NCI-H1092 (cell line): ENCODE data around the gene RPL12.
"Not testable (repeated sequence)": the region's sequence is repeated elsewhere in the genome, so short reads cannot be mapped to it uniquely, and the experiment has no call there.

ENCODE experiments used
- DNase-seq: peaks from one replicate; lab custom pipeline; 2025; lab: John Stamatoyannopoulos, UW

RPL12 gene

DNA sequence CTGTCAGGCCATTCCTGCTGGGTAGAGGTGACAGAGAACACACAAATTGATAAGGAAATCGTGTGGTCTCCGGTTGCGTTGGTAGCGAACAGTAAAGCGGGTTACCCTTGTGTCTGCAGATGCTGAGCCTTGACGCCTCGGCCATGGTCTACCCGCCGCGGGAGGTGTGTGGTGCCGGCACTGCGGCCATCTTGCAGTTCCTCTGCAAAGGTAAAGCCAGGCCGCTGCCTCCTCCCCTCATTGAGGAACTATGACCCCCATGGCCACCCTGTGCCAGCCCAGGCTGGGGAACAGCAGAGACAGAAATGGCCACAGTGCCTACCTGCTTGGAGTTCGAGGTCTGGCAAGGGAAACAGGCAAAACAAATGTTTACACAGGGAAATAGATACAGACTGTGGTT lies 16.4 kb upstream of the RPL12 start:
- no peak for DNase-seq

DNA sequence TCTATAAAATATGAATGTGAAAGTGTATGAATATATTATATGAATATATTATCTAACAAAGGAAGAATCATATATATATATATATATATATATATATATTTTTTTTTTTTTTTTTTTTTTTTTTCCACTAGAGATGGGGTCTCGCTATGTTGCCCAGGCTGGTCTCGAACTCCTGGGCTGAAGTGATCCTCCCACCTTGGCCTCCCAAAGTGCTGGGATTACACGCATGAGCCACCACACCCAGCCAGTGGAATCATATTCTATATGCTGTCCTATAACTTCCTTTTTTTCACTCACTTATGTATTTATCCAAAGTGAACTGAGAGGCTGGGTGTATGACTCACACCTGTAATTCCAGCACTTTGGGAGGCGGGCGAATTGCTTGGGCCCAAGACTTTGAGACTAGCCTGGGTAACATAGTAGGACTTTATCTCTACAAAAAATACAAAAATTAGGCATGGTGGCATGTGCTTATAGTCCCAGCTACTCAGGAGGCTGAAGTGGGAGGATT lies 15.3 kb upstream of the RPL12 start:
- DNase-seq: not testable (repeated sequence)

DNA sequence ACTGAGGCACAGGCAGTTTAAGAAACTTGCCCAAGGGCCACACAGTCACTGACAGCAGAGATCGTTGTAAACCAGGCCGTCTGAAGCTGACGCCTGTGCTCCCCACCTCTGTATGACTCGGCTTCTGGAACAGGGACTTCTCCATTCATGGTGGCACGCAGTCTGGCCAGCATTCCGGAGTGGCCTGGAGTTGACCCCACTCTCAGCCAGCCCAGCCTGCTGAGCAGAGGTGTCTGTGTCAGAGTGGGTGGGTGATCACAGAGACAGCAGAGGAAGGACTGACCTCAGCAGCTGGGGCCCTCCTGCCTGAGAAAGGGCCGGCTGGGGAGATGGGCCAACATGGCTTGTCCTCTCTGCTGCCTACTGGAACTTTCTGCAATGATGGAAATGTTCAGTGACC lies 12.7 kb upstream of the RPL12 start:
- no peak for DNase-seq

- DNase-seq: no peak
Observed at GRCh38 chr9:127463382-127463781, 12.2 kb upstream of the RPL12 start.

- no peak for DNase-seq
Observed at GRCh38 chr9:127458921-127459320, 7.7 kb upstream of the RPL12 start.

DNA sequence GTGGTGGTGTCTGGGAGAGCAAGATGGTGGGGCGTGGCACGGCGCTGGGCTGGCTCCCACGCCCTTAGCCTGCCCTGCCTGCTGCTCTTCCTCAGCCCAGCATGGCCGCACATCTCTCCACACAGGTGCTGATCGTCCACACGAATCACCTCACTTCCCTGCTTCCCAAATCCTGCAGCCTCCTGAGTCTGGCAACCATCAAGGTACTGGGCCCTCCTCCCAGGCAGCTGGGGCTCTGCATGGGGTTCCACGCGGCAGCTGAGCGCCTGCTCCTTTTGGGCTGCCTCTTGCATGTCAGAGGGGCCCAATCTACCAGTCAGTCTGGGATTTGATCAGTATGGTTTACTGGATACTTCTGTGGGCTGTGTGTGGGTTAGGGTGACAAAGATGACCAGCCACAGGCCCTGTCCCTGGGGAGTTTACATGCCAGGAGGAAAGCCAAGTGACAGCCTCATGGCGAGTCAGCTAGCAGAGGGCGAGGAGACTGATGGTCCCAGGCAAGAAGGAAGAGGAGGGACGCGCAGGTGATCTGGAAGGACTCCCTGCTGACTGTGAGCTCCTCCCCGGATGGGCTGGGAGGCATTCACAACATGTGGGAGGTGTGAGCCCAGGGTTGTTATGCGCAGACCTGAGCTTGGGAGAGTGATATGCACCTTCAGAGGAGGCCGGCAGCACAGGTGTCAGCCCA lies 6.1 kb upstream of the RPL12 start:
- DNase-seq: no peak

GRCh38 chr9:127455324-127455992 lies 4.3 kb upstream of the RPL12 start:
- no peak for DNase-seq

DNA sequence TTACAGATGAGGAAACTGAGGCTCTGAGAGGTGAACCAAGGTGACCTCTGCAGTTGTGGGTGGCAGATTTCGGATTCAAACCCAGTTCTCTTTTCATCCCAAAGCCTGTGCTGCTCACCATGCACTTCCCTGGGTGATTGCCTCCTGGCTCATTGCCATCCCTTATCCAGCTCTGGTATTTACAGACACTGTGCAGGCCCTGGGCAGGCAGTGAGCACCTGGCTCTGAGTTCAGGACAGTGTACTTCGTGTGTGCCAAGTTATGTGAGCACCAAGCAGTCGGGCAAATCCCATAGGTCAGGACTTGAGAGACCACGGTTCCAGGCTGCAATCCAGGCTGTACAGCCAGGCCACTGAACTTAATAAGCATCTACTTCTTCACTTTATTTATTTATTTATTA lies 1.5 kb upstream of the RPL12 start:
- DNase-seq: no peak

DNA sequence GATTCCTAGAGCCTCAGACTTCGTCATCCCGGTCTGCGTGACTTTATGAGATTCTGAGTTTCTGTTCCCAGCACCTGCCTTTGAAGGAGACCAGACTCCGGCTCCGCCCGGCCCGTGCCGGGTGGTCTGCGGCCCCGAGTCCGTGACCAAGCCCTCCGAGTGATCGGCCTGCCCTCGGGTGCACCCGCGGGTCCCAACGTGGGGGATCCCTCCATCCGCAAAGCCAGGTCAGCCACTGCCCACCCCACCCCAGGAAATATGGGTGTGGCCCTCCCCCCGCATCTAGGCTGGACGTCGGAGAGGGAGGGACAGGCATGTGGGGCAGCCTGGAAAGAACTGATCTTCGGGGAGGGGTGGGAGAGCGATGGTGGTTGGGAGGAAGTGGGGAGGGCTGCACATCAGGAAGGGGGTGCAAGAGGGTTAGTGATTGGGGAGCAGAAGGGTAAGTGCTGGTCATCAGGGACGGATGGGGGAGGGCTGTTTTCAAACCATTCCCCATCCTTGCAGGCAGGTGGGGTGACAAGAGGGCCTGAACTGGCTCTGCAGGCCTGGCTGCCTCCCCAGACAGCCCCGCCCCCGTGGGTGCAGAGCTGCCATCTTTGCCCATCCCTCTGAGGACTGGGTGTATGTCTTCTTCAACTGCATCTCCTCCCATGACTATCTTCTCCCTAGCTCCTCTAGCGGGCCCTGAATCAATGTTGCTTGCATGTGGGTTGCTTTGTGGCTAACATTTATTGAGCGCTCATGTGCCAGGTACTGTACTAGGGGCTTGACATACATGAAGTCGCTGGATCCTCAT lies 851 bp upstream of the RPL12 start:
- DNase-seq: no peak

- DNase-seq: no peak
Observed at GRCh38 chr9:127451608-127451857, 327 bp upstream of the RPL12 start.

DNA sequence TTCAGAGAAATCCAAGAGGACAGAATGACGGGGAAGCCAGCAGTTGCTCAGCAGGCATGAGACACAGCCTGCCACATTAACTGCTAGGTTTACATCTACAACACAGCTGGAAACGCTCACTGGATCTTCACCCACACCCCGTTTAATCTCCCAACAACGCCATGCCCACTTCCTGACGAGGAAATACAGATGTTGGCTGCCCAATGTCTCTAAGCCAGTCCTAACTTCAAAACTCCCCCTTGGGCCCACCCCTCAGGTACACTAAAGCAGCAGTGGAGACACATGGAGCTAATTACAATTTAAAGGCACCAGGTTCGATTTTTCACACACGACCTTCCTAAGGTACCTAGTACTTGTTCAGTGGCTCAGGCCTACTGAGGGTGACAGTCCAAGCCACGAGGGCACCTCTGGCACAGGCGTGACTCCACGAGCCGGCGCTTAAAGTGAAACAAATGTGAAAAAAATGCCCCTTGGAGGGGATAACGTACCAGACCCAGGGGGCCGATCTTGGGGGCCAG lies 904 bp downstream of the RPL12 start:
- no peak for DNase-seq

GRCh38 chr9:127449332-127449966 lies 1.8 kb downstream of the RPL12 start:
- no peak for DNase-seq

GRCh38 chr9:127448112-127448805 lies 2.9 kb downstream of the RPL12 start:
- DNase-seq: no peak

DNA sequence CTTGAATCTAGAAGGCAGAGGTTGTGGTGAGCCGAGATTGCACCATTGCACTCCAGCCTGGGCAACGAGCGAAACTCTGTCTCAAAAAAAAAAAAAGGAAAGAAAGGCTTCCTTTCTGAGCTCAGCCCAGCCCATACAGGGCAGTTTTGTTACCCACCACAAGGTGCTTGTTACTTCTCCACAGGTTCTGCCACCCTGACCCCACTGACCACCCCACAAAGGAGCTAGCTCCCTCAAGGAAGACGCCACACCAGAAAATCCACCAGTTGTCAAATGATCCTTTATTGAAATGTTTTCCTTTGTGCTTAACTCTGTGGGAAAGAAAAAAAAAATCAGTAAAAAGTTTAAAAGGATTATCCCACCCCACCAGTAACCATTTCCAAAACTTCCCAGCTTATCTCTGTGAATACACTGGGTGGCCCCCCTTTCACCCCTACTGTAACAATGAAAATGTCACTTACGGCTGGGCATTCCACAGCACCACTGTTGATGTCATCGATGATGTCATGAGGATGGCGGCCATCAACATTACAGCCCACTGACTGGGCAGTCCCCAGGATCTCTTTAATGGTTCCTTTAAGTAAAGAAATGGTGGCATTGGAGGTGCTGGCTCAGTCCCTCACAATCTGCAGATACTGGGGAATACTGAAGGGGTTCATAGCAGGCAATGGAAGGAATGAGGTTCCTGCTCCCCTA lies 3.6 kb downstream of the RPL12 start:
- no peak for DNase-seq

DNA sequence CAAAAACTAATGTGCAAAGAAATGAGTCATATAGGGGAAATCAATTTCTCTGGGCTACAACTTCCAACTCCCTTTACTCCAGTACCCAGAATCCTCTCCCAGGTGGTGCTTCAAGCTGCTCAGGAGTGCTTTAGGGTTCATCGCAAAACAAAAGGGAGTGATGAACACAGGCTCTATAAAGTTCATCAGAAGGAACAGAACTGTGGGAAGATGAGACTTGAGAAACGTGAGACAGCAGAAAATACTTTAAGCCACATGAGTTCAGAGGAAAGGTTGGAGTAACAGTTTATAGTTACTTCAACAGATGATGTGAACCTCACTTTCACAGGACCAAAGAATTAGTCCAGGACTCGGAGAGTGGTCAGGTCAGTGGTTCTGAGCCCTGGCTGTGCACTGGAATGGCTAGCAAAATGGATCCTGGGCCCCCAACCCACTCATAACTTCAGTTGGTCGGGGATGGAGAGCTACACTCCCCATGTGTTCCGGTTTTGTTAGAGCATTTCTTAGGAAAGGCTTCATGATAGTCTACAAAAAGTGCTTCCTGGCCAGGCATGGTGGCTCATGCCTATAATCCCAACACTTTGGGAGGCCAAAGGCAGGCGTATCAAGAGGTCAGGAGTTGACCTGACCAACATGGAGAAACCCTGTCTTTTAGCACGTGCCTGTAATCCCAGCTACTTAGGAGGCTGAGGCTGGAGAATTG lies 4.3 kb downstream of the RPL12 start:
- no peak for DNase-seq

DNA sequence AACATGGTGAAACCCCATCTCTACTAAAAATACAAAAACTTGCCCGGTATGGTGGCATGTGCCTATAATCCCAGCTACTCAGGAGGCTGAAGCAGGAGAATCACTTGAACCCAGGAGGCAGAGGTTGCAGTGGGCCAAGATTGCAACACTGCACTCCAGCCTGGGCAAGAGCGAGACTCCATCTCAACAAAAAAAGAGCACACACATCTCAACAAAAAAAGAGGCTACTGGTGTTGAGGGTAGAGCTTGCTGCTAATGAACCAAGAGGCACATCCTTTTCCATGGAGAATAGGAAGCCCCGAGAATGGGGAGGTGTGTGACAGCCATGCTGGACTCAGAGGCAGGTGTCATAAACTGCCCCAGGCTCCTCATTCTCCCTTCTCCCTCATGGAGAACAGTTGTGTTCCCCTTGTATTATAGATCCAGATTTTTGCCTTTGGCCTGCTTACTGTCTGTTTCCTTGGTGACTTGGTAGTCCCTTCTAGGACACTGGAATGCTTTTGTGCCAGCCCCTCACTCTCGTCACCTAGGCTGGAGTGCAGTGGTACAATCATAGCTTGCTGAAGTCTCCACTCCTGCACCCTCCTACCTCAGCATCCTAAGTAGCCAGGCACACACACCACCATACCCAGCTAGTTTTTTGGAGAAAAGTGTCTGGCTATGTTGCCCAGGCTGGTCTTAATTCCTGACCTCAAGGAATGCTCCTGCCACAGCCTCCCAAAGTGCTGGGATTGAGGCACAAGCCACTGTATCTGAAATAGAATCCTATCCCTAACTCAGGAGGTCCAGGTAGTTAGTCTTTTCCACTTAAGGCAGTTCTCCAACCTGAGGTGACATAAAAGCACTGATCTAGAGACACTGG lies 5.1 kb downstream of the RPL12 start:
- no peak for DNase-seq

DNA sequence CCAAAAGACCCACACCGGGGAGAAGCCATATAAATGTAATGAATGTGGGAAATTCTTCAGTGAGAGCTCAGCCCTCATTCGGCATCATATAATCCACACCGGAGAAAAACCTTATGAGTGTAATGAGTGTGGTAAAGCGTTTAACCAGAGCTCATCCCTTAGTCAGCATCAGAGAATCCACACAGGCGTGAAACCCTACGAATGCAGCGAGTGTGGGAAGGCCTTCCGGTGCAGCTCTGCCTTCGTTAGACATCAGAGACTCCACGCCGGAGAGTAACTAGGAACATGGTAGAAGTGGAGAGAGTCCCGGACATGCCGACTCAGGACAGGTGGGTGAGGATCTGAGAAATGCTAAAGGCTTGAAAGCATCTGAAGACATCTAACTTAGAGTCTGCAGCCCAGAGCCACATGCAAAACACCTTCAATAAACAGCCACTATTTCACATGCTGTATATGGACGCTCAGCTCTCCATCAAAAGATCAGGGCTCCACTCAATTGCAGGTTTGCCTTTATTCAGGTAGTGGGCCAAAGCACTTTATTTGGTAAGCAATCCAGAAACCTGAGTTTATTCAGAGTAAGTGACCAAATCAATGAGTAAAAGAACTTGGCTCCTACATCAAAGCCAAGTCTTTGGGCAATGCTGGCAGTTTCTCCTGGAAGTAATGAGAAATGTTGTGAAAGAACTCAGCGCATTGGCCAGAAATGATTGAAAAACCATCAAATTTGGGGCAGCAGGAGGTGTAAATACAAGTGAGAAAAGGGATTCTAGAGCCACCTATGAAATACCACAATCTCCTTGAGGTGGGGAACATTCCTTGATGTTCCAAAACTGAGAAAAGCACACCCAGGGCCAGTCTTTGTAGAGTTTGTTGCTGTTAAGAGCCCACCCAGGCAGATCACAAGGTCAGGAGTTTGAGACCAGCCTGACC lies 6.0 kb downstream of the RPL12 start:
- no peak for DNase-seq

- no peak for DNase-seq
Observed at GRCh38 chr9:127444283-127444920, 6.8 kb downstream of the RPL12 start.
